C4-2B (cell line): ENCODE data around the gene CSMD2.

Experiments used
- ZFX ChIP-seq: fragments of 450-650 bp; IDR thresholded peaks from 2 replicates; pipeline ENCODE4 v1.6.1; 2017
- TF ChIP-seq, protein P1 (sequence below): fragments of 450-650 bp; conservative IDR thresholded peaks from 2 replicates; pipeline ENCODE4 v1.5.1; 2017; ENCODE audit warnings: mild to moderate bottlenecking

- TF ChIP-seq, protein P1, sequence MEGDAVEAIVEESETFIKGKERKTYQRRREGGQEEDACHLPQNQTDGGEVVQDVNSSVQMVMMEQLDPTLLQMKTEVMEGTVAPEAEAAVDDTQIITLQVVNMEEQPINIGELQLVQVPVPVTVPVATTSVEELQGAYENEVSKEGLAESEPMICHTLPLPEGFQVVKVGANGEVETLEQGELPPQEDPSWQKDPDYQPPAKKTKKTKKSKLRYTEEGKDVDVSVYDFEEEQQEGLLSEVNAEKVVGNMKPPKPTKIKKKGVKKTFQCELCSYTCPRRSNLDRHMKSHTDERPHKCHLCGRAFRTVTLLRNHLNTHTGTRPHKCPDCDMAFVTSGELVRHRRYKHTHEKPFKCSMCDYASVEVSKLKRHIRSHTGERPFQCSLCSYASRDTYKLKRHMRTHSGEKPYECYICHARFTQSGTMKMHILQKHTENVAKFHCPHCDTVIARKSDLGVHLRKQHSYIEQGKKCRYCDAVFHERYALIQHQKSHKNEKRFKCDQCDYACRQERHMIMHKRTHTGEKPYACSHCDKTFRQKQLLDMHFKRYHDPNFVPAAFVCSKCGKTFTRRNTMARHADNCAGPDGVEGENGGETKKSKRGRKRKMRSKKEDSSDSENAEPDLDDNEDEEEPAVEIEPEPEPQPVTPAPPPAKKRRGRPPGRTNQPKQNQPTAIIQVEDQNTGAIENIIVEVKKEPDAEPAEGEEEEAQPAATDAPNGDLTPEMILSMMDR, result no peak
- no peak for TF ChIP-seq ZFX
Observed at GRCh38 chr1:34075576-34075975, 89.5 kb downstream of the CSMD2 start.
